ENCODE results near the gene HMCN2.

The HMCN2 gene

DNA sequence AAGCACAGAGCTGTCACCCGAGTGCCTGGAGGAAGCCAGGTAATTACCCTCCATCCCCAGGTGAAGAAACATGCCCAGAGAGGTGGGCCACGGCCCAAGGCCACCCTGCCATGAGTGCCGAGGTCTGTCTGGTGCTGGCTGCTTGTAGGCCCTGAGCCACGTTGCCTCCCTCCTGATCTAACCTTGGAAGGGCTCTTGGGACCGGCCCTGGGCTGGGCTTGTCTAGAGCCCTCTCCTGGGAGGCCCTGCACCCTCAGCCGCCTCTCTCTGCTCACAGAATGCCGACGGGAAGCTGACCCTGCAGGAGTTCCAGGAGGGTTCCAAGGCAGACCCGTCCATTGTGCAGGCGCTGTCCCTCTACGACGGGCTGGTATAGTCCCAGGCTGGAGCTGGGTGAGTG is 39.4 kb upstream of the HMCN2 start:
- no peak overlapping the region for H3K27ac ChIP-seq
- DNase-seq (ENCODE audit: low read depth, low spot score): no peak
- no peak overlapping the region for H3K4me3 ChIP-seq
- TF ChIP-seq FOXP2 (optimal IDR thresholded peaks at IDR 0.05; ENCODE audit: control extremely low read depth, extremely low read length, insufficient read depth) (no peak), POLR2AphosphoS5 (IDR thresholded peaks at IDR 0.05; ENCODE audit: borderline replicate concordance, low read depth, low read length) (no peak), EZH2 (IDR thresholded peaks at IDR 0.05) (no peak)
- H3K9ac ChIP-seq (ENCODE audit: insufficient read length): no peak overlapping the region
- no peaks in the 10 kb centered on the region for H3K9me3 ChIP-seq (ENCODE audit: low read depth, low read length)
- H3K36me3 ChIP-seq (ENCODE audit: insufficient read depth, low read length): peaks cover 65% of the 10 kb centered on the region

DNA sequence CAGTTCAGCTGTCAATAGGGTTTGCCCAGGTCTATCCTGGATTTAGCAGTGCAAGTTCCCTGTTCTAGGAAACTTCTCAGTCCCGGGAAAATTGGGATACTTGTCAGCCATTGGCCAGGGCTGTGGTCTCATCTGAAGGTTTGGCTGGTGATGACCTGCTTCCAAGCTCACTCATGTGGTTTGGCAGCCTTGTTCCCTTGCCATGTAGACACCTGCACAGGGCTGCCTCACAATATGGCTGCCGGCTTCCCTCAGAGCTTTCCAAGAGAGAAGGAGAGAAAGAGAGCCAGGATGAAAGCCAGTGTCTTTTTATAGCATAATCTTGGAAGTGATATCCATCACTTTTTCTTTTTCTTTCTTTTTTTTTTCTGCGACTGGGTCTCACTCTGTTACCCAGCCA is 37.7 kb upstream of the HMCN2 start:
- DNase-seq (ENCODE audit: low read depth, low spot score): no peak
- Histone ChIP-seq H3K9me3 (ENCODE audit: low read depth, low read length) (no peaks in the 10 kb centered on the region), H3K9ac (ENCODE audit: insufficient read length) (no peak overlapping the region), H3K4me3 (no peak overlapping the region), H3K27ac (no peak overlapping the region), H3K36me3 (ENCODE audit: insufficient read depth, low read length) (peaks cover 61% of the 10 kb centered on the region)
- TF ChIP-seq EZH2 (IDR thresholded peaks at IDR 0.05): no peak
- TF ChIP-seq FOXP2 (optimal IDR thresholded peaks at IDR 0.05; ENCODE audit: control extremely low read depth, extremely low read length, insufficient read depth): no peak
- no peak for TF ChIP-seq POLR2AphosphoS5 (IDR thresholded peaks at IDR 0.05; ENCODE audit: borderline replicate concordance, low read depth, low read length)

DNA sequence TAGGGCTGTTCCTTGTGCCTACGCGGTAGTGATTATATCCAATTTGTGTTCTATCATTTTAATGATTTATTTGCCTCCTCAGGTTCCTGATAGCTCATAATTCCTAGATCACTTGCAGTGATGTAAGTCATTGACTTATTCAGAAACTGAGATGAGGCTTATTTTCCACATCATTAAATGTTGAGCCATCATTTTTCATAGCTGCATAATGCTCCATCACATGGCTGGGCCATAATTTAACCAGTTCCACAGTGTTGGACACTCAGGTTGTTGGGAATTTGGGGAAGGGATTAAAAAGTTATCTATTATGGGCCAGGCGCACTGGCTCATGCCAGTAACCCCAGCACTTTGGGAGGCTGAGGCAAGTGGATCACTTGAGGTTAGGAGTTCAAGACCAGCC is 35.8 kb upstream of the HMCN2 start:
- H3K4me3 ChIP-seq: no peak overlapping the region
- TF ChIP-seq FOXP2 (optimal IDR thresholded peaks at IDR 0.05; ENCODE audit: control extremely low read depth, extremely low read length, insufficient read depth) (no peak), EZH2 (IDR thresholded peaks at IDR 0.05) (no peak), POLR2AphosphoS5 (IDR thresholded peaks at IDR 0.05; ENCODE audit: borderline replicate concordance, low read depth, low read length) (no peak)
- H3K27ac ChIP-seq: no peak overlapping the region
- H3K9me3 ChIP-seq (ENCODE audit: low read depth, low read length): no peaks in the 10 kb centered on the region
- H3K9ac ChIP-seq (ENCODE audit: insufficient read length): no peak overlapping the region
- H3K36me3 ChIP-seq (ENCODE audit: insufficient read depth, low read length): peaks cover 65% of the 10 kb centered on the region
- DNase-seq (ENCODE audit: low read depth, low spot score): no peak

DNA sequence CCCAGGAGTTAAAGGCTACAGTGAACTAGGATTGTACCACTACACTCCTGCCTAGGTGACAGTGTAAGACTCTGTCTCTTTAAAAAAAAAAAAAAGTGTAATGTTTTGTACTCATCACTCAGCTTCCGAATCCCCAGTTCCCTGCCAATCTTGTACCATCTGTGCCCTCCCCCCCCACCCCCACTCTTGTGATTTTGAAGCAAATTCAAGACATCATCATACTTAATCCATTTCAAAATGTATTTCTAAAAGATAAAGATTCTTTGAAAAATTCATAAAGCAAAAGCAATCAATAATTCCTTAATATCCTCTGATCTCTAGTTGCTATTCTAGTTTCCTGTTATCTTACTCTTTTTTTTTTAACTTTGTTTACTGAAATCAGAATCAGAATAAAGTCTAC is 34.9 kb upstream of the HMCN2 start:
- Histone ChIP-seq H3K9ac (ENCODE audit: insufficient read length) (no peak overlapping the region), H3K27ac (no peak overlapping the region), H3K4me3 (no peak overlapping the region), H3K9me3 (ENCODE audit: low read depth, low read length) (no peaks in the 10 kb centered on the region), H3K36me3 (ENCODE audit: insufficient read depth, low read length) (peaks cover 60% of the 10 kb centered on the region)
- DNase-seq (ENCODE audit: low read depth, low spot score): no peak
- TF ChIP-seq EZH2 (IDR thresholded peaks at IDR 0.05): no peak
- no peak for TF ChIP-seq FOXP2 (optimal IDR thresholded peaks at IDR 0.05; ENCODE audit: control extremely low read depth, extremely low read length, insufficient read depth)
- no peak for TF ChIP-seq POLR2AphosphoS5 (IDR thresholded peaks at IDR 0.05; ENCODE audit: borderline replicate concordance, low read depth, low read length)

DNA sequence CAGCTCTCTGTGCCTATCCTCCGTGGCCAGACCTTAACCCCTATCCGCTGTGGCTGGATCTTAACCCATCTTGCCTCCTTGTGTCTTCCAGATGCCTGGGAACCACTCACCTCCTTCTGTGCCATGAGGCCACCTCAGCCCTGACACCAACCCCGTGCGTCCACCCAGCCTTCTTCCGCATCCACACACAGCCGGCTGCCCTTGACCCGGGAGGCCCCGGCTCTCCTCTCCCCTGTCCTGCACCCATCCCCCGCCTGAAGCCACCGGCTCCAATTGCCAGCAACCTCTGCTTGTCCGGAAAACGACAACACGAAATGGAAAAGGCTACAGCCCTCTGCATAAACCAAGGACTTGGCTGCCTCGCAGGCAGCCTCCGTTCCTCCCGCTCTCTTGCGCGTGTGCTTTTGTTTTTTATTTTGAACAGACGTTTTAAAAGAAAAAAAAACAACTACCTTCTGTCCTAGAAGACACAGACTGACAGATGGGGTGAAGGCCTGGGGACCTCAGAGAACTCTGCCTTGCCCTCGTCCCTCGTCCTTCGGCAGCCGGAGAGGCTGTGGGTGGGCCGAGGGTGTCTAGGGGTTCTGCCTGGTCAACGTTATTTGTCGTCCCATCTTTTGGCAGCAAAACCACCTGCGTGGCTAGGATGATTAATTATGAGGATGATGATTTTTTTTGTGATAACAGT is 32.5 kb upstream of the HMCN2 start:
- DNase-seq (ENCODE audit: low read depth, low spot score): no peak
- Histone ChIP-seq H3K27ac (no peak overlapping the region), H3K9ac (ENCODE audit: insufficient read length) (no peak overlapping the region), H3K36me3 (ENCODE audit: insufficient read depth, low read length) (peaks cover 38% of the 10 kb centered on the region), H3K9me3 (ENCODE audit: low read depth, low read length) (no peaks in the 10 kb centered on the region), H3K4me3 (no peak overlapping the region)
- TF ChIP-seq FOXP2 (optimal IDR thresholded peaks at IDR 0.05; ENCODE audit: control extremely low read depth, extremely low read length, insufficient read depth) (no peak), POLR2AphosphoS5 (IDR thresholded peaks at IDR 0.05; ENCODE audit: borderline replicate concordance, low read depth, low read length) (no peak), EZH2 (IDR thresholded peaks at IDR 0.05) (no peak)

DNA sequence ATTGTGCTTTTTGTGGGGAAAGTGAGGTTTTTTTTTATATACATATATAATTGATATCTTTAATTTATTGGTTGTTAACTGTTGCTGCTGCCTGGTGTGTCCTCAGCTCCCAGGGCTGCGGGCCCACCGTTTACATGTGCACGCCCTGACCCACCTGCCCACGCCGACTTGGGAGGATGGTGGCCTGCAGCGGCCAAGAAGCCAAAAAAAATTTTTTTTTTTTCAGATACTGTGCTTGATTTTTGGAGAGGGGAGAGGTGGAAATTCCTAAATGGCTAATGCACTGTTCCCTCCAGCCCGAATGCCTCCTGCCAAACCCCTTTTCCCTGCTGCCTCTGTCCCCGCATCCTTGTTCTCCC is 32.0 kb upstream of the HMCN2 start:
- Histone ChIP-seq H3K9ac (ENCODE audit: insufficient read length) (no peak overlapping the region), H3K9me3 (ENCODE audit: low read depth, low read length) (no peaks in the 10 kb centered on the region), H3K27ac (no peak overlapping the region), H3K36me3 (ENCODE audit: insufficient read depth, low read length) (peaks cover 33% of the 10 kb centered on the region), H3K4me3 (no peak overlapping the region)
- TF ChIP-seq EZH2 (IDR thresholded peaks at IDR 0.05) (no peak), POLR2AphosphoS5 (IDR thresholded peaks at IDR 0.05; ENCODE audit: borderline replicate concordance, low read depth, low read length) (no peak), FOXP2 (optimal IDR thresholded peaks at IDR 0.05; ENCODE audit: control extremely low read depth, extremely low read length, insufficient read depth) (no peak)
- no peak for DNase-seq (ENCODE audit: low read depth, low spot score)

DNA sequence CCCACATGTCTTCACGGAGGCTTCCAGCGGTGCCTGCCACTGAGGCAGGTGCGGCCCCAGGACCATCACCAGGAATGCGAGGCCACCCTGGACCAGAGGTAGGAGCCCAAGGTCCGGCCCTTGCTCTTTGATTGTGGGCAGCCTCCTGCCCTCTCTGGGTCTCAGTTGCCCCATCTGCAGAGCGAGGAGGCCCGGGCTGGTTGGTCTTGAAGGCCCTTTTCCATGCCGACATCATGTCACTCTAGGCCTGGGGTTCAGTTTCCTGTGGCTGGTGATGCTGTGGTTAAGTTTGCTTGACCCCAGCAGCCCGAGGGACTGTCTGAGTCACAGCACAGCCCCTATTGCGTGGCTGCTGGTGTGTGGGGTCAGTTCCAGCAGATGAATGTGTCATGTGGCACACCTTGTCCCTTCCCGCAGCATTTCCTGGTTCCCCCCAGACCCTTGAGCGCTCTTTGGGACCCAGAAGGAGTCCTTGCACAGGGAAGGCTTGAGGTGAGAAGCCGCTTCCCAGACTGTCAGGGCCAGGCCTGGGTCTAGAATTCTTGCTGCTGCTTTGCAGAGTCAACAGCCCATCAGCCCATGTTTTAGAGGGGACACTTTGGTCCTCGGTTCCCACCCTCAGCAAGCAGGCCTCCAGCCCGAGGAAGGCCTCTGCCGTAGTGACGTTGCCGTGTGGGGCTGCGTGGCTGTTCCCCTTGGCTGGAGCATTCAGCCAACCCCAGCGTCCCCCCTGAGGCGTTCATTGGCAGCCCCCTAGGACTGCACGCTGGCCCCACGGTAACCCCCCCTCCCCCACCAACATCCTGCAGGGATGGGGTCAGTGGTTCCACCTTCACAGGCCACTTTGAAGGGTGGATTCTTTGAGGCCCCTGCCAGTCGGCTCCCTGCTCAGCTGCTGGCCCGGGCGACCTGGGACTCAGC is 31.0 kb upstream of the HMCN2 start:
- peaks cover 30% of the 10 kb centered on the region for H3K36me3 ChIP-seq (ENCODE audit: insufficient read depth, low read length)
- no peaks in the 10 kb centered on the region for H3K9me3 ChIP-seq (ENCODE audit: low read depth, low read length)
- H3K4me3 ChIP-seq: no peak overlapping the region
- H3K27ac ChIP-seq: no peak overlapping the region
- no peak for TF ChIP-seq EZH2 (IDR thresholded peaks at IDR 0.05)
- no peak for TF ChIP-seq FOXP2 (optimal IDR thresholded peaks at IDR 0.05; ENCODE audit: control extremely low read depth, extremely low read length, insufficient read depth)
- TF ChIP-seq POLR2AphosphoS5 (IDR thresholded peaks at IDR 0.05; ENCODE audit: borderline replicate concordance, low read depth, low read length): no peak
- no peak overlapping the region for H3K9ac ChIP-seq (ENCODE audit: insufficient read length)
- DNase-seq (ENCODE audit: low read depth, low spot score): no peak

DNA sequence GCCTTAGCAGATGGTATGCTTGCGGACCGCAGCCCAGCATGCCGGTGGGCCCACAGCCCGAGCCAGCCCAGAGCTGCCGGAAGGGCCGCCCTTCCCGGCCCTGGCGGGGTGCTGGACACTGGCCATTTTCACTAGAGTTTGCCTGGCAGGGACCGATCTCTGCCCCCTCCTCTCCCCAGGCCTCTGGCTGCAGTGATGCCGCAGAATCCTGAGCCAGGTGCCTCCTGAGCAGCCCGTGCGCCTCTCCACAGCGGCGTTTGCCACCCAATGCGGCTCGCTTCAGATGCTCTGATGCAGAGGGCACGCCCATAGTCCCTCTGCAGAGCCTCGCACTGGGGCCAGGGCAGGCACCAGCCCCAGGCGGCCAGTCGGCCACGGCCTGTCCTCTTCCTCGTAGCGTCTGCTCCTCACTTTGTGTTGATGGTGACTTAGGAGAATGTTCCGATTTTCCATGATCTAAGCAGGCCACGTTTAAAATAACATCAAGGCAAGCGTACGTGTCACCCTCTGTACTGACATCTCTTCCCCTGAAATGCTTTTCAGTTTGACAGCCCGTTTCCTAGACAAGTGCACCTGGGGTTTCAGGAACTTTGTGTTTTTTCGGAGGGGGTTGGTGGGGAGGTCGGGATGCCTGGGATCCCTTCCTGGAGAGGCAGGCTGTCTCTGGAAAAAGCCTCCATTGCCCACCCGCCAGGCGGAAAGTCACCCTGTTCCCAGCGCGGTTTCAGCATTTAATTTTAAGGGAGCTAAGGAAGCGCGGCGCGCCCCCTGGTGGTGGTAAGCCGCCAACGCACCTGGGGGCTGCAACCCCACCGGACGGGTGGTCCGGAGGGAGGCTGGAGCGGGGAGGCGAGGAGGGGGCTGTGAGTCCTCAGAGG is 29.8 kb upstream of the HMCN2 start:
- TF ChIP-seq EZH2 (IDR thresholded peaks at IDR 0.05): no peak
- no peak for TF ChIP-seq FOXP2 (optimal IDR thresholded peaks at IDR 0.05; ENCODE audit: control extremely low read depth, extremely low read length, insufficient read depth)
- TF ChIP-seq POLR2AphosphoS5 (IDR thresholded peaks at IDR 0.05; ENCODE audit: borderline replicate concordance, low read depth, low read length): no peak
- Histone ChIP-seq H3K27ac (no peak overlapping the region), H3K36me3 (ENCODE audit: insufficient read depth, low read length) (peaks cover 23% of the 10 kb centered on the region; the same call in 1 of the 2 replicates), H3K9ac (ENCODE audit: insufficient read length) (no peak overlapping the region), H3K4me3 (no peak overlapping the region), H3K9me3 (ENCODE audit: low read depth, low read length) (no peaks in the 10 kb centered on the region)
- no peak for DNase-seq (ENCODE audit: low read depth, low spot score)
